Stimulated activated CD8-positive, alpha-beta memory T cell treated with anti-CD3 and anti-CD28 coated beads, Interleukin-12 subunit alpha, Interleukin-12 subunit beta, amount 100 ng/mL, for 24 hours (primary cell): ENCODE results near the gene C1QL3.

Experiments used
- DNase-seq: peaks from one replicate; pipeline ENCODE4 v3.0.0-alpha.2; 2020; ENCODE audit errors: extremely low read depth

The C1QL3 gene

GRCh38 chr10:16493884-16494536 lies 27.7 kb downstream of the C1QL3 start:
- no peak for DNase-seq

DNA sequence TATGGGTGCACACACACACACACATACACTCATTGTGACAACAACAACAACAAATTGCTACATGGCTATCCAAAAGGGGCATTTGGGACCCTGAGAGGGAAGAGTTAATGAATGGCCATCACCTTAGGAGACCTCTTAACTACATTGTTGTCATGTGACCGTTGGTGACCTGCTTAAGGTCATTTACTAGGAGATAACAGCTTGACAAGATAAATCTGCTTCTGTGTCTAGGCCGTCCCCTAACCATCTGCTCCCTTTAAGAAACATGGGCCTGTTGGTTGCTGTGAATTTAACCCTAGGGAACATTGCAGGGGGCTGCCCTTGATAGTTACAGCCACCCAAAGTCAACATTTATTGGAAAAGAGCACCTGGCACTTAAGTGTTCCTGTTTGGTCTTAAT lies 29.7 kb downstream of the C1QL3 start:
- no peak for DNase-seq

- no peak for DNase-seq
Measured at GRCh38 chr10:16490511-16490910, 31.2 kb downstream of the C1QL3 start.

DNA sequence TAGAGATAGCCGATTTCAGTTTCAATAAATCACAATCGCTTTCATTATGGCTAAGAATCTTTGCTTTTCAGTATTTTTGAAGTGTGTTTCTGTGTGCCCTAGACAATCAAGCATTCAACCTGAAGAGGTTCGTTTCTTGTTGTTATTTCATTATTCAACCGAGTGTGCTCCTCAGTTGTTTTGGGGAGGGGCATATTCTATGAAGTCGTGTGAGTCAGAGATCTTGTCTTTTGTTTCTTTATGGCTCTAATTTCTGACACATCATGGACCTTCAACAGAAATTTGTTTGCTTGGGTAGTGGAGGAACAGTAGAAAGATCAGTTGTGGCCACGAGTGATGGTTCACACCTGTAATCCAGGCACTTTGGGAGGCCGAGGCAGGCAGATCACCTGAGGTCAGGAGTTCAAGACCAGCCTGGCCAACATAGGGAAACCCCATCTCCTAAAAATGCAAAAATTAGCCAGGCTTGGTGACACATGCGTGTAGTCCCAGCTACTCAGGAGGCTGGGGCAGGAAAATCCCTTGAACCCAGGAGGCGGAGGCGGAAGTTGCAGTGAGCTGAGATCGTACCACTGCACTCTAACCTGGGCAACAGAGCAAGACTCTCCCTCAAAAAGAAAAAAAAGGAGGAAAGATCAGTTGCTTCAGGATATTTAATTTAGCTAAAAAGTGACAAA lies 38.3 kb downstream of the C1QL3 start:
- DNase-seq = no peak

DNA sequence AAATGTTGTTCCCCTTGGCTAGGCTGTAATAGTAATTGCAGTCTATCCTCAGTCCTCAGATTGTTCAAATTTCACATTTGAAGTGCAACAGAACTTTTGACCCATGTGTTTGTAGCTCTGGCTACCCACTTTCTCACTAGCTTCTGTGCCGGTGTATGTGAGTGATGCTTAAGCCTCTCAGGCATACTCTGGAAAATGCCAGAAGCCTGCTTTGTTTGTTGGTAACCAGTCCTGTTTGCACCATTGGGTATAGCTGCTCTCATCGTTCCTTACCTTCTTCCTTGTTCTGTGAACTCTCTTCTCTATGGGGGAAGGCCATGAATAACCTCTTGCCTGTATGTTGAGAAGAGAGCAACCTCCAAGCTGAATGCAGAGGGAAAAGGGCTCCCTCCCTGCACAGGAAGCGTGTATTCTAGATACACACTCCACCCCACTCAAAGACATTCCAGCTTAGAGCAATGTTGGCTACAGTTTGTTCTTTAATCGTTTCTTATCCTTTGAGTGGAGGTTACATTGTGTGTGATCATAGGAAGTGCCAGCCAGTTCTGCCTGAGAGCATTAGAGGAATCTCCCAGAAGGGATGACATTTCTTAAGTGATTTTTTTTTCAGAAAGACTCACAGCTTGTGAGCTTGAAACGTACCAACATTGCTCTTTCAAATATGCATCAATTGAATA lies 40.5 kb downstream of the C1QL3 start:
- no peak for DNase-seq

DNA sequence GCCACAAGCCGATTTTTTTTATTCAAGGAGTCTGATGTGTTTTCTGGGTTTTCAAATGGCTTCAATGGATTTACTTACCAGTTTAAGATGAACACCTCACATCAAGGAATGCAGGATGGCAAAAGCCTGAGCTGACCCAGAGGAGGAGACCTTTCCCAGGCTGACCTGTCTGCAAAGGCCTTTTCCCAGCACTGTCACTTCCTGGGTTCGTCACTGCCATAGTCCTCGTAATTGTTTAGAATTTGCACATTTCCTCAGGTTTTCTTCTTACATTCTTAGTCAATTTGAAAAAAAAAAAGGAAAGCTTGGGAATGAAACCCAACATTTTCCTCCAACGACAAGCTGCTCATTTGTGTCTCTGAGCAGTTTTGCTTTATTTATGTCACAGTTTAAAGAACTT lies 42.9 kb downstream of the C1QL3 start:
- no peak for DNase-seq

DNA sequence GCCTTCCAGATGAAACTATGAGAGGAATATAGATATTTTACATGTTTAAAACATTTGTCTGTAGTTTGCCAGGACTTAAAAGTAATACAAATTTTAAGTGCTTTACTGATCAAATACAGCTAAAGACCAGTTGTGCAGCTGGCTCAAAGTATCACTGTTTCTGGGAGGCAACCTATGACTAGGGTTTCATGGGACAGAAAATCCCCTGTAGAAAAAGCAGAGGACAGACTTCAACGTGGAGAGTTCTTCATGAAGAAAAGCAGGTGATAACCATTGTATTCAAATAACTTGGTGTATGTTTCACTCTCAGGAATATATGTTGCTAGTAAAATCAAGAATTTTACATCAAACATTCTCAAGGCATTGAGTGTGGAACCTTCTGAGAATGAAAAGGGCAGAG lies 43.9 kb downstream of the C1QL3 start:
- DNase-seq = no peak

GRCh38 chr10:16472828-16473227 lies 48.9 kb downstream of the C1QL3 start:
- no peak for DNase-seq

- no peak for DNase-seq
Measured at GRCh38 chr10:16470747-16471146, 50.9 kb downstream of the C1QL3 start.

DNA sequence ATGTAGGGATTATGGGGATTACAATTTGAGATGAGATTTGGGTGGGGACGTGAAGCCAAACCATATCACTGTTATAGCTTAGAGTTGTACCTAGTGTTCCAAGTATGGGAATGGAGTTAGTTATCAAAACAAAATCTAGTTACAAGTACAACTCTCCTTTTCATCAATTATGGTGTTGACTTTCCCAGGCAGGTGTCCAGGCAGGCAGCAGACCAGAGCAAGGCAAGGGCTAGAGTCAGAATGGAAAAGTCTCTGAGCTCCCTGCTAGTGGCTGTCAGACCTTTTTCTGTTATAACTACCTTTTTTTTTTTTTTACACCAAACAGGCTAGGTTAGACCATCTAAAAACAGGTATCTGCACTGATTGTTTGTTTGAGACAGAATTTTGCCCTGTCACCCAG lies 55.7 kb downstream of the C1QL3 start:
- DNase-seq = no peak
